Testis (tissue), 2 donors: ENCODE data around the gene GALNT15.

Source experiments
- CTCF ChIP-seq, 3 experiments: fragments of 450-650 bp in 2 of 3; fragments of 200-600 bp in 1 of 3; sonication (generic) in 1 of 3; IDR thresholded peaks; one replicate each; pipeline ENCODE4 v1.5.1; 2016 to 2019; ENCODE audit warnings: antibody characterized with exemption in 3 of 3, mild to moderate bottlenecking in 2 of 3, moderate library complexity in 1 of 3
- POLR2A ChIP-seq: fragments of 450-650 bp; IDR thresholded peaks from one replicate; pipeline ENCODE4 v1.6.1; 2017; ENCODE audit warnings: antibody characterized with exemption, mild to moderate bottlenecking, moderate library complexity

GRCh38 chr3:16245609-16246008, 71.1 kb downstream of the GALNT15 start:
- TF ChIP-seq CTCF (IDR thresholded peaks at IDR 0.05) (no peak), POLR2A (no peak)
